Transverse colon (tissue), 4 donors: ENCODE measurements around the gene DNAJC1. TPM values are rescaled to one million over a fixed set of nuclear protein-coding genes. Genes with fewer than 3 reads are reported as not detected.

Experiments used
- DNase-seq: peaks from one replicate; pipeline ENCODE4 v3.0.0-alpha.2; 2019
- H3K27ac ChIP-seq, 4 donors: fragments of 200-600 bp; sonication (generic); 2 replicates each; pipeline ENCODE4 v1.5.1; 2016 to 2018; ENCODE audit warnings: inconsistent platforms in 4 of 4
- H3K27me3 ChIP-seq: fragments of 200-600 bp; sonication (generic); 2 replicates; pipeline ENCODE4 v1.5.1; 2017; ENCODE audit warnings: inconsistent platforms
- H3K36me3 ChIP-seq, 4 donors: fragments of 200-600 bp; sonication (generic); 2 replicates each; pipeline ENCODE4 v1.5.1; 2017 to 2019; ENCODE audit warnings: inconsistent platforms in 4 of 4
- H3K4me1 ChIP-seq, 4 donors: fragments of 200-600 bp; sonication (generic); 2 replicates each; pipeline ENCODE4 v1.5.1; 2017 to 2020; ENCODE audit warnings: inconsistent platforms in 4 of 4
- H3K4me3 ChIP-seq, 4 donors: fragments of 200-600 bp; sonication (generic); 1 replicate in 1 of 4; 2 replicates in 3 of 4; pipeline versions ENCODE4 v1.5.1 to v1.6.1; 2017 to 2019; ENCODE audit warnings: inconsistent platforms in 4 of 4
- H3K9me3 ChIP-seq, 2 donors: fragments of 200-600 bp; sonication (generic); 2 replicates each; pipeline ENCODE4 v1.5.1; 2017 to 2019; ENCODE audit warnings: inconsistent platforms in 2 of 2
- CTCF ChIP-seq, 5 experiments: fragments of 200-600 bp in 3 of 5; fragments of 450-650 bp in 2 of 5; sonication (generic) in 3 of 5; IDR thresholded peaks; 1 replicate in 2 of 5; 2 replicates in 3 of 5; pipeline ENCODE4 v1.5.1; 2016 to 2017; ENCODE audit warnings: antibody characterized with exemption in 5 of 5, inconsistent platforms in 3 of 5, mild to moderate bottlenecking in 2 of 5, moderate library complexity in 1 of 5
- EP300 ChIP-seq: sonication (generic); formaldehyde crosslinking; IDR thresholded peaks from one replicate; pipeline ENCODE4 v1.6.1; 2017; ENCODE audit warnings: antibody characterized with exemption, low read depth
- POLR2A ChIP-seq: fragments of 450-650 bp; IDR thresholded peaks from one replicate; pipeline ENCODE4 v1.6.1; 2016; ENCODE audit warnings: antibody characterized with exemption, mild to moderate bottlenecking, moderate library complexity
- POLR2AphosphoS5 ChIP-seq, 3 donors: sonication (generic); formaldehyde crosslinking; IDR thresholded peaks; one replicate each; pipeline ENCODE4 v1.6.1; 2016; ENCODE audit warnings: antibody characterized with exemption in 3 of 3
- WGBS, 2 donors: methylation state at CpG; one replicate each; pipeline ENCODE4 v1.1.5; 2018; ENCODE audit warnings: low coverage in 1 of 2; 5-methylcytosine and 5-hydroxymethylcytosine counted together
- in situ Hi-C, 4 donors: fragments of 200-750 bp; cut with MboI; loops; one replicate each; pipeline versions ENCODE4 v1.15.0 to v1.15.1; 2017; ENCODE audit warnings: low sequenced_read_pairs in 3 of 4, low pct_ligation_motif_present in 1 of 4, low pct_unique_long_range_greater_than_20kb in 1 of 4
- intact Hi-C: fragments of 100-400 bp; cut with DNase I; formaldehyde crosslinking; loops from one replicate; pipeline ENCODE4 v1.15.1; 2023; ENCODE audit warnings: low total_unique reads
- total RNA-seq, 4 donors: library from RNA; depleted of rRNA; stranded (reverse); fragments of >200 nt; gene quantifications; one replicate each; pipeline ENCODE4 v1.1.0, GENCODE V29; 2016

The DNAJC1 gene
- total RNA-seq, 4 donors from 2014 or later: 18.5 to 71.7 (median 48.4) TPM

- DNase-seq: no peak
- no peak for TF ChIP-seq CTCF (IDR thresholded peaks at IDR 0.05)
- no peak for TF ChIP-seq POLR2AphosphoS5 (IDR thresholded peaks at IDR 0.05)
- no peak for TF ChIP-seq POLR2A
- no peak for TF ChIP-seq EP300
- no peaks in the 10 kb centered on the region for H3K4me1 ChIP-seq
- H3K4me3 ChIP-seq: no peak overlapping the region
- no peaks in the 10 kb centered on the region for H3K36me3 ChIP-seq
- intact Hi-C loops (no loop called here), in situ Hi-C loops (no loop called here)
- H3K27ac ChIP-seq: no peak overlapping the region
- H3K27me3 ChIP-seq: no peaks in the 10 kb centered on the region
- 93% methylated on average over 5 of the region's 5 CpGs for WGBS, 2 donors
- H3K9me3 ChIP-seq: no peaks in the 10 kb centered on the region
Observed at GRCh38 chr10:21797984-21798765, 205.4 kb downstream of the DNAJC1 start.

- WGBS, 2 donors: 96 to 97% methylated on average over 3 of the region's 3 CpGs
- H3K4me3 ChIP-seq: no peak overlapping the region
- no peak overlapping the region for H3K27ac ChIP-seq
- intact Hi-C loops: no loop called here
- TF ChIP-seq EP300 (no peak), POLR2A (no peak), CTCF (IDR thresholded peaks at IDR 0.05) (no peak), POLR2AphosphoS5 (IDR thresholded peaks at IDR 0.05) (no peak)
- H3K9me3 ChIP-seq: no peaks in the 10 kb centered on the region
- no peaks in the 10 kb centered on the region for H3K4me1 ChIP-seq
- H3K27me3 ChIP-seq: no peaks in the 10 kb centered on the region
- no peaks in the 10 kb centered on the region for H3K36me3 ChIP-seq
- in situ Hi-C loops: no loop called here
- no peak for DNase-seq
Observed at GRCh38 chr10:21797533-21797932, 206.0 kb downstream of the DNAJC1 start.

GRCh38 chr10:21791276-21791675, 212.3 kb downstream of the DNAJC1 start:
- H3K9me3 ChIP-seq: no peaks in the 10 kb centered on the region
- no peaks in the 10 kb centered on the region for H3K36me3 ChIP-seq
- H3K4me3 ChIP-seq: no peak overlapping the region
- H3K27me3 ChIP-seq: no peaks in the 10 kb centered on the region
- intact Hi-C loops: no loop called here
- WGBS, 2 donors: 98 to 100% methylated on average over 2 of the region's 2 CpGs
- no peak for DNase-seq
- no peak overlapping the region for H3K27ac ChIP-seq
- no peak for TF ChIP-seq EP300
- TF ChIP-seq CTCF (IDR thresholded peaks at IDR 0.05): no peak
- TF ChIP-seq POLR2AphosphoS5 (IDR thresholded peaks at IDR 0.05): no peak
- no peak for TF ChIP-seq POLR2A
- H3K4me1 ChIP-seq: no peaks in the 10 kb centered on the region
- in situ Hi-C loops: no loop called here

GRCh38 chr10:21776883-21777282, 226.6 kb downstream of the DNAJC1 start:
- TF ChIP-seq EP300 (no peak), CTCF (IDR thresholded peaks at IDR 0.05) (no peak), POLR2AphosphoS5 (IDR thresholded peaks at IDR 0.05) (no peak), POLR2A (no peak)
- no peaks in the 10 kb centered on the region for H3K4me1 ChIP-seq
- intact Hi-C loops: loop anchor here (1.0 kb wide), 1 partner anchor 28 kb away; no protein-coding TSS in a partner anchor
- H3K27me3 ChIP-seq: no peaks in the 10 kb centered on the region
- no peaks in the 10 kb centered on the region for H3K9me3 ChIP-seq
- no peak overlapping the region for H3K27ac ChIP-seq
- H3K36me3 ChIP-seq: no peaks in the 10 kb centered on the region
- no peak for DNase-seq
- WGBS, 2 donors: 98 to 100% methylated on average over 1 of the region's 1 CpG
- in situ Hi-C loops: no loop called here
- no peak overlapping the region for H3K4me3 ChIP-seq
